ENCODE measurements around the gene AKAP10. TPM values are rescaled to one million over a fixed set of nuclear protein-coding genes. Genes with fewer than 3 reads are reported as not detected.

Gene AKAP10
- total and polyA plus RNA-seq, 10 of the 15 experiments (the other 5 are each of a cell fraction or from before 2014, with no cell fraction given) = 4.3 to 23.7 (median 14.7) TPM

DNA sequence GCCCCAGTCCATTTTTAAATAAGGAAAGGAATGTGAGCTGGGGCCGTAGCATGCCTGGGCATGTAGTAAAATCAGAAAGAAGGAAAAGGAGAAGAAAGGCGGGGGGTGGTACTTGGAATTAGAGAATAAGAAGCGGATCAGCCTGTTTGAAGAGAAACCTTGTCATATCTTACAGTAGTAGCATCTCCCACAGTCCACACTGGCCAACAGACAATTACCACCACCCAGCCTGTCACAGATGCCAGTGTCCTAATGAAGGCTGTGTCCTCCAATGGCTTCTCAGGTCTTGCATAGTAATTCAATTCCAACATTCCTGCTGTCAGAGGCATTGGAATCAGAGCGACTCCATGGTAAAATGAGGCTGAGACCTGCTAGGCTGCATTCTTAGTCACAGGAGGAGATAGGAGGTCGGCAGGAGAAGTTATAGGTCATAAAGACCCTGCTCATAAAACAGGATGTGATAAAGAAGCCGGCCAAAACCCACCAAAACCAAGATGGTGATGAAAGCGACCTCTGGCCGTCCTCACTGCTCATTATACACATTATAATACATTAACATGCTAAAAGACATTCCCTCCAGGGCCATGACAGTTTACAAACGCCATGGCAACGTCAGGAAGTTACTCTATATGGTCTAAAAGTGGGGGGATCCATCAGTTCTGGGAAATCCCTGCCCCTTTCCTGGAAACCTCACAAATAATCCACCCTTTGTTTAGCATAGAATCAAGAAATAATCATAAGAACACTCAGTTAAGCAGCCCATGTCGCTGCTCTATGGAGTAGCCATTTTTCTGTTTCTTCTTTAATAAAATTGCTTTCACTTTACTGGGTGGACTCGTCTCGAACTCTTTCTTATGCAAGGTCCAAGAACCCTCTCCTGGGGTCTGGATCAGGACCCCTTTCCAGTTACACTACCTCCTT is 9.6 kb upstream of the AKAP10 start:
- intact Hi-C loops (cut with micrococcal nuclease; ENCODE audit: unreplicated experiment) (no loop called here), in situ Hi-C loops (cut with MboI) (loop anchor here (5.0 kb wide), 1 partner anchor 230 kb away; no protein-coding TSS in a partner anchor)
- ATAC-seq (no peak), DNase-seq (ENCODE audit: low read depth, low spot score) (no peak), FAIRE-seq (no peak)
- BruUV-seq (replicated peaks) = no TSS peak
- CTCF ChIA-PET = interaction anchor here (0.5 to 1.0 kb wide), 2 partner anchors 18 to 25 kb away, joined by 3 read pairs; no protein-coding TSS in a partner anchor
- SMC1A ChIA-PET (ENCODE audit: uncharacterized antibody, unreplicated experiment) = no interaction called here
- H3K79me2 ChIP-seq (ENCODE audit: control insufficient read depth, insufficient read depth, low read length) = no peaks in the 10 kb centered on the region
- POLR2A ChIA-PET = no interaction called here
- H3K27ac ChIP-seq (ENCODE audit: control insufficient read depth, insufficient read depth) = no peak overlapping the region
- no peak overlapping the region for H3K4me2 ChIP-seq (ENCODE audit: control insufficient read depth, insufficient read depth)
- H3K27me3 ChIP-seq (replicated peaks in 1 of 2; ENCODE audit: control insufficient read depth in 2 of 2, insufficient read depth in 2 of 2, low read length in 1 of 2) = no peaks in the 10 kb centered on the region; a peak in 1 of 4 replicates
- RAD21 ChIA-PET (ENCODE audit: unreplicated experiment) = no interaction called here
- H3K4me3 ChIP-seq = no peak overlapping the region
- no peak for TF ChIP-seq RAD51 (IDR thresholded peaks at IDR 0.05)
- TF ChIP-seq HDAC6 (IDR thresholded peaks at IDR 0.05; ENCODE audit: unreplicated experiment) = no peak
- TF ChIP-seq, protein P1, sequence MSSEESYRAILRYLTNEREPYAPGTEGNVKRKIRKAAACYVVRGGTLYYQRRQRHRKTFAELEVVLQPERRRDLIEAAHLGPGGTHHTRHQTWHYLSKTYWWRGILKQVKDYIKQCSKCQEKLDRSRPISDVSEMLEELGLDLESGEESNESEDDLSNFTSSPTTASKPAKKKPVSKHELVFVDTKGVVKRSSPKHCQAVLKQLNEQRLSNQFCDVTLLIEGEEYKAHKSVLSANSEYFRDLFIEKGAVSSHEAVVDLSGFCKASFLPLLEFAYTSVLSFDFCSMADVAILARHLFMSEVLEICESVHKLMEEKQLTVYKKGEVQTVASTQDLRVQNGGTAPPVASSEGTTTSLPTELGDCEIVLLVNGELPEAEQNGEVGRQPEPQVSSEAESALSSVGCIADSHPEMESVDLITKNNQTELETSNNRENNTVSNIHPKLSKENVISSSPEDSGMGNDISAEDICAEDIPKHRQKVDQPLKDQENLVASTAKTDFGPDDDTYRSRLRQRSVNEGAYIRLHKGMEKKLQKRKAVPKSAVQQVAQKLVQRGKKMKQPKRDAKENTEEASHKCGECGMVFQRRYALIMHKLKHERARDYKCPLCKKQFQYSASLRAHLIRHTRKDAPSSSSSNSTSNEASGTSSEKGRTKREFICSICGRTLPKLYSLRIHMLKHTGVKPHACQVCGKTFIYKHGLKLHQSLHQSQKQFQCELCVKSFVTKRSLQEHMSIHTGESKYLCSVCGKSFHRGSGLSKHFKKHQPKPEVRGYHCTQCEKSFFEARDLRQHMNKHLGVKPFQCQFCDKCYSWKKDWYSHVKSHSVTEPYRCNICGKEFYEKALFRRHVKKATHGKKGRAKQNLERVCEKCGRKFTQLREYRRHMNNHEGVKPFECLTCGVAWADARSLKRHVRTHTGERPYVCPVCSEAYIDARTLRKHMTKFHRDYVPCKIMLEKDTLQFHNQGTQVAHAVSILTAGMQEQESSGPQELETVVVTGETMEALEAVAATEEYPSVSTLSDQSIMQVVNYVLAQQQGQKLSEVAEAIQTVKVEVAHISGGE (CRISPR knock-in tag; IDR thresholded peaks at IDR 0.05) = no peak
- TF ChIP-seq ZBED1 (IDR thresholded peaks at IDR 0.05; ENCODE audit: borderline replicate concordance) = no peak
- TF ChIP-seq TCF7 (IDR thresholded peaks at IDR 0.05; ENCODE audit: borderline replicate concordance) = no peak
- no peak for TF ChIP-seq MYC (IDR thresholded peaks at IDR 0.05; ENCODE audit: insufficient read depth, insufficient read length, insufficient replicate concordance, low read length, severe bottlenecking)
- no peak for TF ChIP-seq STAT1 (conservative IDR thresholded peaks at IDR 0.05)
- no peak for TF ChIP-seq NRF1 (conservative IDR thresholded peaks at IDR 0.05; ENCODE audit: low read depth, low read length)
- no peak for TF ChIP-seq CREM (IDR thresholded peaks at IDR 0.05; ENCODE audit: low read depth)
- TF ChIP-seq CTCF (IDR thresholded peaks at IDR 0.05 in 2 of 3, conservative IDR thresholded peaks at IDR 0.05 in 1 of 3; ENCODE audit: control insufficient read depth in 2 of 3, extremely low read depth in 1 of 3, insufficient read depth in 1 of 3, low read depth in 3 of 3, low read length in 3 of 3) = no peak
- no peak for TF ChIP-seq STAT3 (IDR thresholded peaks at IDR 0.05; ENCODE audit: low read depth, low read length)
- no peak for TF ChIP-seq GATAD2B (conservative IDR thresholded peaks at IDR 0.05; ENCODE audit: low read depth)
- TF ChIP-seq LARP7 (IDR thresholded peaks at IDR 0.05) = no peak
- no peak for TF ChIP-seq POLR2AphosphoS5 (IDR thresholded peaks at IDR 0.05; ENCODE audit: low read length)
- no peak for TF ChIP-seq KAT2A (conservative IDR thresholded peaks at IDR 0.05; ENCODE audit: control insufficient read depth, low read depth, low read length)
- no peak for TF ChIP-seq RUNX3 (IDR thresholded peaks at IDR 0.05; ENCODE audit: low read length)
- no peaks in the 10 kb centered on the region for H3K4me1 ChIP-seq (ENCODE audit: control insufficient read depth, insufficient read depth, low read length)
- no peaks in the 10 kb centered on the region for H3K36me3 ChIP-seq (ENCODE audit: control insufficient read depth in 2 of 2, insufficient read depth in 2 of 2, low read length in 1 of 2)
- H3K9me3 ChIP-seq (replicated peaks; ENCODE audit: control insufficient read depth, insufficient read depth, low read length) = no peaks in the 10 kb centered on the region
- no peaks in the 10 kb centered on the region for H4K20me1 ChIP-seq (ENCODE audit: control insufficient read depth, insufficient read depth)
- WGBS (ENCODE audit: insufficient coverage, insufficient replicate concordance, low lambda C conversion rate, missing lambda C conversion rate) = 40% methylated on average over 13 of the region's 13 CpGs
- H3K9ac ChIP-seq (ENCODE audit: control insufficient read depth, insufficient read depth, low read length) = no peak overlapping the region
- peak overlapping the region; percentile 6; the same call in 1 of the 2 replicates for H2AFZ ChIP-seq (ENCODE audit: control insufficient read depth, low read depth, low read length)
